Neural crest cell (in vitro differentiated cells): ENCODE results near the gene PARM1. TPM values are rescaled to one million over a fixed set of nuclear protein-coding genes. Genes with fewer than 3 reads are reported as not detected.
A peak's percentile ranks its signal among the peaks of the same experiment; 100 is the strongest.

ENCODE experiments used
- DNase-seq: peaks from one replicate; pipeline ENCODE4 v3.0.0; 2021; ENCODE audit warnings: low read depth, mixed read lengths, low spot score
- H3K27ac Mint-ChIP-seq: one replicate; pipeline ENCODE4 v1.8.0; 2021; ENCODE audit warnings: mild to moderate bottlenecking, mixed read lengths; ENCODE audit not compliant: unreplicated experiment
- H3K27me3 Mint-ChIP-seq: 2 replicates; pipeline ENCODE4 v1.8.0; 2021; ENCODE audit warnings: low read depth, mild to moderate bottlenecking, mixed read lengths
- H3K36me3 Mint-ChIP-seq: 2 replicates; pipeline ENCODE4 v1.8.0; 2021; ENCODE audit warnings: low read depth, mild to moderate bottlenecking, mixed read lengths
- H3K4me1 Mint-ChIP-seq: 2 replicates; pipeline ENCODE4 v1.8.0; 2021; ENCODE audit warnings: mixed read lengths
- H3K4me3 Mint-ChIP-seq: one replicate; pipeline ENCODE4 v1.8.0; 2021; ENCODE audit warnings: mild to moderate bottlenecking, mixed read lengths
- H3K9me3 Mint-ChIP-seq: 2 replicates; pipeline ENCODE4 v1.8.0; 2021; ENCODE audit warnings: mixed read lengths
- total RNA-seq: library from RNA; stranded (reverse); gene quantifications from 2 replicates; pipeline ENCODE4 v1.2.1, GENCODE V29; 2021
- TF ChIP-seq, protein P1 (sequence below): fragments of 200-600 bp; sonication (generic); conservative IDR thresholded peaks from 2 replicates; pipeline ENCODE4 v1.5.0; 2021; ENCODE audit warnings: antibody characterized with exemption, mild to moderate bottlenecking

PARM1 gene
- total RNA-seq, 1 donor from 2014 or later: 0.96 TPM

DNA sequence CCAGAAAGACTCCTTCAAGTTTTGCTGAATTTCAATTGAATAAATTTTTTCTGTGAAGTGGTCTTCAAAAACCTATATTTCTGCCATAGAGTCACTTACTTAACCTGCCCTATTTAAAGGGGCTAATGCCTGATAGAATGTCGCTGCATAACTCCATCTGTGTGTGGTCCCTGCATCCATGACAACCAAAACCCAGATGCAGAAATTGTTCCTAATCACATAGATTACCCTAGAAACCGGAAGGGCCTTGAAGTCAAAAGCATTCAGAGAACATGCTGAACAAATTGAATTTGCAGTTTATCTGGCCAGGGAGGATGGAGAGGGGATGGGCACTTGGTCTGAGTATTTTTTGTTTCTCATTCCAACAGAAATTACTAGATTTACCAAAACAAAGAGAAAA is 1.5 kb upstream of the PARM1 start:
- peaks cover 30% of the 10 kb centered on the region for H3K4me1 Mint-ChIP-seq
- no peaks in the 10 kb centered on the region for H3K36me3 Mint-ChIP-seq
- DNase-seq: no peak
- no peak overlapping the region for H3K27ac Mint-ChIP-seq
- H3K27me3 Mint-ChIP-seq: peaks cover 55% of the 10 kb centered on the region
- peak overlapping the region; percentile 53 for H3K4me3 Mint-ChIP-seq
- TF ChIP-seq, protein P1, sequence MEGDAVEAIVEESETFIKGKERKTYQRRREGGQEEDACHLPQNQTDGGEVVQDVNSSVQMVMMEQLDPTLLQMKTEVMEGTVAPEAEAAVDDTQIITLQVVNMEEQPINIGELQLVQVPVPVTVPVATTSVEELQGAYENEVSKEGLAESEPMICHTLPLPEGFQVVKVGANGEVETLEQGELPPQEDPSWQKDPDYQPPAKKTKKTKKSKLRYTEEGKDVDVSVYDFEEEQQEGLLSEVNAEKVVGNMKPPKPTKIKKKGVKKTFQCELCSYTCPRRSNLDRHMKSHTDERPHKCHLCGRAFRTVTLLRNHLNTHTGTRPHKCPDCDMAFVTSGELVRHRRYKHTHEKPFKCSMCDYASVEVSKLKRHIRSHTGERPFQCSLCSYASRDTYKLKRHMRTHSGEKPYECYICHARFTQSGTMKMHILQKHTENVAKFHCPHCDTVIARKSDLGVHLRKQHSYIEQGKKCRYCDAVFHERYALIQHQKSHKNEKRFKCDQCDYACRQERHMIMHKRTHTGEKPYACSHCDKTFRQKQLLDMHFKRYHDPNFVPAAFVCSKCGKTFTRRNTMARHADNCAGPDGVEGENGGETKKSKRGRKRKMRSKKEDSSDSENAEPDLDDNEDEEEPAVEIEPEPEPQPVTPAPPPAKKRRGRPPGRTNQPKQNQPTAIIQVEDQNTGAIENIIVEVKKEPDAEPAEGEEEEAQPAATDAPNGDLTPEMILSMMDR: no peak
- H3K9me3 Mint-ChIP-seq: no peaks in the 10 kb centered on the region

DNA sequence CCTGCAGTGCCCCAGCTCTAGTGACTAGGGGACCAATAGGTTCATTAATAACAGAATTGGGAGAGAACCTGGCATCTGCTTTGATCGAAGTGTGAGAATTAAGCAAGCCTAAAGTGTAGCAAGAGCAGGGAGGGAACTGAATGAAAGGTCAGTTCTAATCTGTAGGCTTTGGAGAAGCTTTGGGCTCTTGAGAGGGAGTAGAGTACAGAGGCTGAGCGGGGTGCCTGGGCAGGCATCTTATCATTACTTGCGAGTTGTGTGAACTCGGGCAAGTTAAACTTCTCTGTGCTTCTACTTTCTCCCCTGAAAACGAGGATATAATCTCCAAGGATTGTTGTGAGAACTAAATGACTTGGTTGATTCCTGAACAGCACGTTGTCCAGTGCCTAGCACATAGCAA is 906 bp upstream of the PARM1 start:
- H3K36me3 Mint-ChIP-seq: no peaks in the 10 kb centered on the region
- peak overlapping the region; percentile 53 for H3K4me3 Mint-ChIP-seq
- H3K9me3 Mint-ChIP-seq: no peaks in the 10 kb centered on the region
- no peak overlapping the region for H3K27ac Mint-ChIP-seq
- TF ChIP-seq, protein P1: no peak
- H3K27me3 Mint-ChIP-seq: peaks cover 60% of the 10 kb centered on the region
- peaks cover 30% of the 10 kb centered on the region for H3K4me1 Mint-ChIP-seq
- no peak for DNase-seq

DNA sequence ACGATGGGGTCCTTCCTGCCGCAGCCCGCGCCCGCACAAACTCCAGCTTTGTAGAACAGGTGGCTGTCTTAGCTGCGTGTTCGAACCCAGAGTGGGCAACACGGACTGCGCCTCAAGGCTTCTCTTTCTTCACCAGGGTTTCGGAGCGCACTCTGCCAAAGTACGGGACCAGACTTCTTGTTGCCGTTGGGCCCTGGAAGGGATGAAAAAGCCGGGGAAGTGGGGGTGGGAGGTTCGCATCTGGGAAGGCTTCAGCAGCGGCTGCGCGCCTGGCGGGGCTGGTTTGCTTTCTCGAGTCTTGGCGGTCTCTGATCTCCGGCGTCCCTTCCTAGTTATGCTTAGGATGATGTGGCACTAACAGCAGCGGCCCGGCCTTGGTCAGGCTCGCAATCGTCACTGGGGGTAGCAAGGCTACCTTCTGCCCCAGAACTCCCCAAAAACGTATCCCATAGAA is 673 bp downstream of the PARM1 start:
- DNase-seq: no peak
- Mint-ChIP-seq H3K9me3 (no peaks in the 10 kb centered on the region), H3K27ac (no peak overlapping the region), H3K27me3 (peaks cover 58% of the 10 kb centered on the region), H3K36me3 (no peaks in the 10 kb centered on the region), H3K4me1 (peaks cover 30% of the 10 kb centered on the region), H3K4me3 (peak overlapping the region; percentile 87)
- TF ChIP-seq, protein P1: no peak

DNA sequence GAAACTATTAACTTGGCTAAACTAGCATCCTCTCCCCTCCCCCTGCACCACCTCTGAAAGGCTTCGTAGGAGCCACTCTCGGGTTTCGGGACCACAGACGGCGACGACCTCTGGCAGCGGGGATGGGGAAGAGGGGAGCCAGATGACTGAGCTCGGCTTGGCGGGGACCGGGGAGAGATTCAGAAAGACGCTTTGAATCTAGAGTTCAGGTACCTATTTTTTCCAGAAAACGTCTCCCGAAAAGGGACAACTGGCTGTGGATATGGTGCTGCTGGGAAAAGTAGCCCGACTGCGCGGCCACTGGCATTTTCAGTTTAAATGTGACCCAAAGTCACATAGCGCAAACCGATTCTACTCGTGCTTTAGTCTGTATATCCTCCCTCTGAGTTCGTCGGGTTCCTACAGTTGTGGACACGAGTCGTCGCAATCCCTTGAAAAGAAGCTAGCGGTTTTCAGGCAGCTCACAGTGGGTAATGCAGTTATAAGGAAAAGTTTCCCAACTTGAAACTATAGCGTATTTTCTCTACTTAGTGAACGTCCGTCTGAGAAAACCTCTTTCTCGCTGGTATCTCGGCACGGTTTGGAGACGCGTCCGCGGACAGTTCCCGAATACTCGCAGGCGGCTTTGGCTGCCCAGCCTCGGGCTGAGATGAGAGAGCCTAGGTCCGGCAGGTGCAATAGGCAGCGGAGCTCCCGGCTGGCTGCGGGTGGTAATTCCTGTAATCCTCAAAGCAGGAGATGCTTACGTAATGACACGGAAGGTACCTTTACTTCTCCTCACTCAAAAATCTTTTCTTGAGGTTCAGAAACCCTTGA is 1.3 kb downstream of the PARM1 start:
- no peaks in the 10 kb centered on the region for H3K36me3 Mint-ChIP-seq
- peak overlapping the region; percentile 87 for H3K4me3 Mint-ChIP-seq
- no peaks in the 10 kb centered on the region for H3K9me3 Mint-ChIP-seq
- H3K4me1 Mint-ChIP-seq: peaks cover 30% of the 10 kb centered on the region
- H3K27me3 Mint-ChIP-seq: peaks cover 57% of the 10 kb centered on the region
- TF ChIP-seq, protein P1: no peak
- no peak overlapping the region for H3K27ac Mint-ChIP-seq
- peak; percentile 18 for DNase-seq

DNA sequence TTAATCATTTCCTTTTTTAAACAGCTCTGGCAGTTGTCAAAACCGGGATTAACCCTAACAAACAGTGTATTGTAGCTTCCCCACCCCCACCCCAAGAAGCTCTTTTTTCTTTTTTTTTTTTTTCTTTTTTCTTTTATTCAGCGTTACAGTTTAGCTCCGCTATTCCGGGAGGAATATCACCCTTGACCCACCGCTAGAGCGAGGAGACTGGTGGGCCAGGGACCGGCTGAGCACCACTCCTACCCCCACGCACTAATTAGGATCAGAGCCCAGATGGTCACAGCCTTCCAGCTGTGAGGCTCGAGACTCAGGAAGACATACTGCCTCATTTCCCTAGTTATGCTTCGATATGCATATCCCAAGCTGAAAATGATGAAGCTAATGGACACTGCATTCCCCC is 2.0 kb downstream of the PARM1 start:
- TF ChIP-seq, protein P1: no peak
- no peak overlapping the region for H3K27ac Mint-ChIP-seq
- DNase-seq: no peak
- H3K27me3 Mint-ChIP-seq: peaks cover 54% of the 10 kb centered on the region
- H3K4me1 Mint-ChIP-seq: peaks cover 30% of the 10 kb centered on the region
- peak overlapping the region; percentile 87 for H3K4me3 Mint-ChIP-seq
- H3K9me3 Mint-ChIP-seq: no peaks in the 10 kb centered on the region
- H3K36me3 Mint-ChIP-seq: no peaks in the 10 kb centered on the region
